HL-60 (cell line): Measurements from ENCODE around the gene NAGS.

Source experiments
- DNase-seq, 2 experiments: peaks; one replicate each; pipeline ENCODE4 v3.0.0-alpha.2; 2010 to 2020; ENCODE audit warnings: low read depth in 1 of 2, low spot score in 1 of 2
- H3K27ac ChIP-seq: fragments of 250-450 bp; sonication (Bioruptor Pico); replicated peaks from 2 replicates; pipeline ENCODE4 v1.5.1; 2020; ENCODE audit warnings: mild to moderate bottlenecking, moderate library complexity
- H3K27me3 ChIP-seq: fragments of 250-450 bp; sonication (Bioruptor Pico); 2 replicates; pipeline ENCODE4 v1.5.1; 2021; ENCODE audit warnings: mild to moderate bottlenecking, moderate library complexity; ENCODE audit not compliant: insufficient read depth, poor library complexity, severe bottlenecking
- H3K4me3 ChIP-seq: replicated peaks from 2 replicates; pipeline ENCODE4 v1.5.1; 2011; ENCODE audit warnings: mild to moderate bottlenecking, control low read depth, low read length; ENCODE audit not compliant: insufficient read depth
- GABPA ChIP-seq: IDR thresholded peaks from 2 replicates; pipeline ENCODE4 v1.6.1; 2012; ENCODE audit warnings: low read depth
- POLR2AphosphoS5 ChIP-seq: IDR thresholded peaks from 2 replicates; pipeline ENCODE4 v1.6.1; 2012; ENCODE audit warnings: low read depth
- SPI1 ChIP-seq: IDR thresholded peaks from 2 replicates; pipeline ENCODE4 v1.6.1; 2012; ENCODE audit warnings: low read depth, mild to moderate bottlenecking, borderline replicate concordance
- TF ChIP-seq, protein P1 (sequence below): IDR thresholded peaks from one replicate; pipeline ENCODE4 v1.5.1; 2011; ENCODE audit warnings: low read length, control low read depth, inconsistent platforms; ENCODE audit not compliant: insufficient read depth
- TF ChIP-seq, protein P2 (sequence below): IDR thresholded peaks from 2 replicates; pipeline ENCODE4 v1.6.1; 2012; ENCODE audit warnings: low read depth; ENCODE audit not compliant: insufficient replicate concordance

NAGS gene

DNA sequence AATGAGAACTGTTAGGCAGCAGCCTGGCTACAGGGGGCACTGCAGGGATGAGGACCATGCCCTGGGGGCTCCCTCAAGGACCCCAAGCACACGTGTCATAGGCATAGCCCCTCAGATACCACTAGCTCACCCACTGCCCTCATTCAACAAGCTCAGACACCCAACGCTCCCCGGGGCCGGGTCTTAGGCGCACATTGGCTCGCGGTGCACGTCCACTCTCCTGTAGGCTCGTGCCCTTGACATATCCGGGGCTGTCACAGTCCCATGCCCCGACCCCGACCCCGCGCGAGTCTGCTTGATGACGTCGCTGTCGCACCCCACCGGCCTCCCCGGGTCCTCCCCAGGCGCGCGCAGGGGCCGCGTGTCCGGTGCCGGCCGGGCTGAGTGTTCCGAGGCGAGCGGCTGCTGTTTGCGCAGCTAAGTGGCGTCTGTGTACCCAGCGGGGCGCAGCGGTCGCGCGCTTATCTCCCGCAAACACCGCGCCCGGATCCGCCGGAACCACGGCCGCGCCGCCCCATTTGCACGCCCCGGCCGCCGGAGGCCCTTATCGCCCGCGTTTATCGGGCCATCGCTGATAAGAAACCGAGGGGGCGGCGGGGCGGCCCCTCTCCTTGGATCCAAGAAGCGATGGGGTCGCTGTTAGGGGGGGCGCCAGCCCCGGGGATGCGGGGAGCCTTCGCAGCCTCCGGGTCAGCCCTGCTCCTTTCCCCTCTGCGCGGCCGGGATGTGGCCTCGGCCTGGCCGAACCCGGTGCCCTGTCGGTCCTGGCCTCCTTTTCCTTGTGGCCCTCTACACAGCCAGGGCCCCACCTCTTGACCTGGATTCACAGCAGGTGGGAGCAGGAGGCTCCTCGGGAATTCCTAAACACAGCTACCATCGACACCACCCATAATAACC is 20.7 kb upstream of the NAGS start:
- TF ChIP-seq, protein P1, sequence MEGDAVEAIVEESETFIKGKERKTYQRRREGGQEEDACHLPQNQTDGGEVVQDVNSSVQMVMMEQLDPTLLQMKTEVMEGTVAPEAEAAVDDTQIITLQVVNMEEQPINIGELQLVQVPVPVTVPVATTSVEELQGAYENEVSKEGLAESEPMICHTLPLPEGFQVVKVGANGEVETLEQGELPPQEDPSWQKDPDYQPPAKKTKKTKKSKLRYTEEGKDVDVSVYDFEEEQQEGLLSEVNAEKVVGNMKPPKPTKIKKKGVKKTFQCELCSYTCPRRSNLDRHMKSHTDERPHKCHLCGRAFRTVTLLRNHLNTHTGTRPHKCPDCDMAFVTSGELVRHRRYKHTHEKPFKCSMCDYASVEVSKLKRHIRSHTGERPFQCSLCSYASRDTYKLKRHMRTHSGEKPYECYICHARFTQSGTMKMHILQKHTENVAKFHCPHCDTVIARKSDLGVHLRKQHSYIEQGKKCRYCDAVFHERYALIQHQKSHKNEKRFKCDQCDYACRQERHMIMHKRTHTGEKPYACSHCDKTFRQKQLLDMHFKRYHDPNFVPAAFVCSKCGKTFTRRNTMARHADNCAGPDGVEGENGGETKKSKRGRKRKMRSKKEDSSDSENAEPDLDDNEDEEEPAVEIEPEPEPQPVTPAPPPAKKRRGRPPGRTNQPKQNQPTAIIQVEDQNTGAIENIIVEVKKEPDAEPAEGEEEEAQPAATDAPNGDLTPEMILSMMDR: no peak
- no peak for TF ChIP-seq POLR2AphosphoS5
- TF ChIP-seq GABPA: no peak
- TF ChIP-seq SPI1: no peak
- TF ChIP-seq, protein P2, sequence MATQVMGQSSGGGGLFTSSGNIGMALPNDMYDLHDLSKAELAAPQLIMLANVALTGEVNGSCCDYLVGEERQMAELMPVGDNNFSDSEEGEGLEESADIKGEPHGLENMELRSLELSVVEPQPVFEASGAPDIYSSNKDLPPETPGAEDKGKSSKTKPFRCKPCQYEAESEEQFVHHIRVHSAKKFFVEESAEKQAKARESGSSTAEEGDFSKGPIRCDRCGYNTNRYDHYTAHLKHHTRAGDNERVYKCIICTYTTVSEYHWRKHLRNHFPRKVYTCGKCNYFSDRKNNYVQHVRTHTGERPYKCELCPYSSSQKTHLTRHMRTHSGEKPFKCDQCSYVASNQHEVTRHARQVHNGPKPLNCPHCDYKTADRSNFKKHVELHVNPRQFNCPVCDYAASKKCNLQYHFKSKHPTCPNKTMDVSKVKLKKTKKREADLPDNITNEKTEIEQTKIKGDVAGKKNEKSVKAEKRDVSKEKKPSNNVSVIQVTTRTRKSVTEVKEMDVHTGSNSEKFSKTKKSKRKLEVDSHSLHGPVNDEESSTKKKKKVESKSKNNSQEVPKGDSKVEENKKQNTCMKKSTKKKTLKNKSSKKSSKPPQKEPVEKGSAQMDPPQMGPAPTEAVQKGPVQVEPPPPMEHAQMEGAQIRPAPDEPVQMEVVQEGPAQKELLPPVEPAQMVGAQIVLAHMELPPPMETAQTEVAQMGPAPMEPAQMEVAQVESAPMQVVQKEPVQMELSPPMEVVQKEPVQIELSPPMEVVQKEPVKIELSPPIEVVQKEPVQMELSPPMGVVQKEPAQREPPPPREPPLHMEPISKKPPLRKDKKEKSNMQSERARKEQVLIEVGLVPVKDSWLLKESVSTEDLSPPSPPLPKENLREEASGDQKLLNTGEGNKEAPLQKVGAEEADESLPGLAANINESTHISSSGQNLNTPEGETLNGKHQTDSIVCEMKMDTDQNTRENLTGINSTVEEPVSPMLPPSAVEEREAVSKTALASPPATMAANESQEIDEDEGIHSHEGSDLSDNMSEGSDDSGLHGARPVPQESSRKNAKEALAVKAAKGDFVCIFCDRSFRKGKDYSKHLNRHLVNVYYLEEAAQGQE: no peak
- no peak for DNase-seq
- 0 out of 2 replicates have a peak overlapping the region, but pooled peaks have one; percentile 4 for H3K4me3 ChIP-seq
- H3K27ac ChIP-seq: no peak overlapping the region
- peaks cover 40% of the 10 kb centered on the region for H3K27me3 ChIP-seq

DNA sequence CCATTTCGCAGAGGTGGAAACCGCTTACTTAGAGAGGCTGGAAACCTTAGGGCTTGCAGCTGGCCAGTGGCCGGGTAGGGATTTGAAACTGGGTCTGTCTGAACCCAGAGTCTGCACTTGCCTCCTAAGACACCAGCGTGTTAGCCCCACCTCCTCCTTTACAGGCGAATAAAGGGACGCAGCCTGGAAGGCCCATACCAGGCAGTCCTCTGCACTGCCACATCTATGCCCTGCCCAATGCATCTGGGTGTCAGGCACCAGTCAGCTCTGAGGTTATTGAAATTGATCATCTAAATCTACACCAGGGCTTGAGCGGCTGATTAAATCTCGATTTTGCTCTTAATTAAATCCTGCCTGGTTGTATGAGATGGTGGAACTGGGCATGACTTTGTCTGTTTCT is 19.9 kb upstream of the NAGS start:
- TF ChIP-seq GABPA (no peak), SPI1 (no peak), POLR2AphosphoS5 (no peak)
- TF ChIP-seq, protein P2: no peak
- TF ChIP-seq, protein P1: no peak
- DNase-seq: no peak
- H3K4me3 ChIP-seq: no peak overlapping the region
- H3K27me3 ChIP-seq: peaks cover 40% of the 10 kb centered on the region
- H3K27ac ChIP-seq: no peak overlapping the region

DNA sequence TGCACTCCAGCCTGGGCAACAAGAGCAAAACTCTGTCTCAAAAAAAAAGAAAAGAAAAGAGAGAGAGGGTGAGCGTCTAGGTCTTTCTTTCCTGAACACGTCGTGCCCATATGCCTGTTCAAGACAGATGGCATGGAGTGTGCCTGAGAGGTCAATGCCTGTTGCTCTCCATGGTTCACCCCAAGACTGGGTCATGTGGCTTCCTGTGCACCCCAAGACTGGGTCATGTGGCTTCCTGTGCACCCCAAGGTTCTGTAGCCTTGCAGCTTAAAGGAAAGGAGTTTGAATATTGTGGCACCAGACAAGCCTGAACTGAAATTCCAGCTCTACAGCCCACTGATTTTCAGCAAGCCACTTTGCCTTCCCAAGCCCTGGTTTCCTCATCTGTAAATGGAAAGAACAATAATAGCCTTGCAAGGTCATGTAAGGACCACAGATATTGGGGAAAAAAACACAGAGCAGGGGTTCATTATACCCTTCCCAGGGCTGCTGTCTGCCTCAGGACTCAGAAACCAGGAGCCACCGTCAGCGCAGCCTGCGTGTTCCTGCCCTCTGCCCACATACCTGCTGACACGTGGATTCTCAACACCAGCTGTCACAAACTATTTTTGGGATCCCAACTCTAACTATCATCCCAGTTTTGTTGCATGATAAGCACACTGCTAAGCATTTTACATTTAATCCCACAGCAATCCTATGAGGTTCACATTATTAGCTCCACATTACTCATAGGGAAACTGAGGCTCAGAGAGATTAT is 18.0 kb upstream of the NAGS start:
- DNase-seq: no peak
- Histone ChIP-seq H3K4me3 (no peak overlapping the region), H3K27ac (no peak overlapping the region), H3K27me3 (peaks cover 40% of the 10 kb centered on the region)
- TF ChIP-seq, protein P2: no peak
- TF ChIP-seq POLR2AphosphoS5: no peak
- TF ChIP-seq, protein P1: no peak
- no peak for TF ChIP-seq SPI1
- TF ChIP-seq GABPA: no peak
